SJCRH30 (cell line): ENCODE data around the gene NEURL3. TPM values are rescaled to one million over a fixed set of nuclear protein-coding genes. Genes with fewer than 3 reads are reported as not detected.

Source experiments
- DNase-seq, 2 experiments: peaks; one replicate each; pipeline ENCODE4 v3.0.0-alpha.2; 2015 to 2020
- H3K27ac ChIP-seq: fragments of 250-450 bp; sonication (Bioruptor Pico); 2 replicates; pipeline ENCODE4 v1.5.1; 2020; ENCODE audit warnings: mild to moderate bottlenecking, moderate library complexity
- H3K27me3 ChIP-seq: fragments of 250-450 bp; sonication (Bioruptor Pico); 2 replicates; pipeline ENCODE4 v1.5.1; 2020; ENCODE audit warnings: mild to moderate bottlenecking, moderate library complexity
- H3K36me3 ChIP-seq: fragments of 250-450 bp; sonication (Bioruptor Pico); 2 replicates; pipeline ENCODE4 v1.5.1; 2020; ENCODE audit warnings: mild to moderate bottlenecking, moderate library complexity
- H3K4me1 ChIP-seq: fragments of 250-450 bp; sonication (Bioruptor Pico); 2 replicates; pipeline ENCODE4 v1.5.1; 2020; ENCODE audit warnings: mild to moderate bottlenecking, moderate library complexity
- H3K4me3 ChIP-seq: fragments of 250-450 bp; sonication (Bioruptor Pico); 2 replicates; pipeline ENCODE4 v1.5.1; 2020; ENCODE audit warnings: mild to moderate bottlenecking, moderate library complexity
- H3K9me3 ChIP-seq: fragments of 250-450 bp; sonication (Bioruptor Pico); replicated peaks from 2 replicates; pipeline ENCODE4 v1.5.1; 2020; ENCODE audit warnings: mild to moderate bottlenecking, moderate library complexity
- total RNA-seq: library from RNA; depleted of rRNA; stranded (reverse); fragments of >200 nt; shearing (Covaris generic); gene quantifications from 2 replicates; pipeline ENCODE4 v1.2.3, GENCODE V29; 2014

NEURL3 gene
- total RNA-seq, 1 experiment from 2014 or later = not detected

DNA sequence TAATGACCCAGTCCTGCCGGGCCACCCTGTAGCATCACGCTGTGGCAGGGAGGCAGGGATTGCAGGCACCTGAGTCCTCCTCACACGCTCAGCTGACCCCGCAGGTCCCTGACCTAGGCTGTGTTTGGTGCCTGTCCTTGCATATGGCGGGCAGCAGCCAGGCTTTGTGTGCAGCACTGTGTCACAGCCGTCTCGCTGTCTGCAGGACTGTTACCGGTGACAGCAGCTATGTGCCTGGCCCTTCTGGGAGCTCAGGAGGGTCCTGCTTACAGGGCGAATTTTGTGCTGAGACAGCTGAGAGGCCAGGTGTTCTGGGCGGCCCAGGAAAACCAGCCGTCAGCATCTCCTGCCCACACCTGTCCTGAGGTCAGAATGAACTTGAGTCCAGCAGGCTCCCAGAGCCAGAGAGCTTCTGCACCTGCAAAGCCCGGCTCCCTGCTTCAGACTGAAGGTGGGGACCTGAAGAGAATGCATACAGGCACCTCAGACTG is 21.0 kb upstream of the NEURL3 start:
- no peaks in the 10 kb centered on the region for H3K9me3 ChIP-seq
- DNase-seq = no peak
- H3K27me3 ChIP-seq = peaks cover 9% of the 10 kb centered on the region; the same call in 1 of the 2 replicates
- no peaks in the 10 kb centered on the region for H3K36me3 ChIP-seq
- no peak overlapping the region for H3K27ac ChIP-seq
- H3K4me3 ChIP-seq = no peak overlapping the region
- peaks cover 17% of the 10 kb centered on the region for H3K4me1 ChIP-seq

DNA sequence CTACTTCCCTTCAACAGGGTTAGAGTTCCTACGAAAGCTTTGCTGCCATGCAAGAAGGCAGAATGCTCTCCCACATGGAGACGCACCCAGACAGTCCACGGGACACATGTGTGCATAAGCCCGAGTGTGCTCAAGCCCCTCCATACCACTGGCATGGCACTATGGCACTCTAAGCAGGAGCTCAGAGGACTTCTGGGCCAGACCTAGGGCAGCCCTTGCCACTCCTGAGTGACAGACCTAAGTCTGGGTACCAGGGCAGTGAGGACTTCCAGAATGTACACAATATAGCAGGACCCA is 20.0 kb upstream of the NEURL3 start:
- H3K4me1 ChIP-seq = peaks cover 7% of the 10 kb centered on the region
- H3K27me3 ChIP-seq = peaks cover 9% of the 10 kb centered on the region; the same call in 1 of the 2 replicates
- no peak for DNase-seq
- no peaks in the 10 kb centered on the region for H3K9me3 ChIP-seq
- no peak overlapping the region for H3K27ac ChIP-seq
- no peak overlapping the region for H3K4me3 ChIP-seq
- no peaks in the 10 kb centered on the region for H3K36me3 ChIP-seq

DNA sequence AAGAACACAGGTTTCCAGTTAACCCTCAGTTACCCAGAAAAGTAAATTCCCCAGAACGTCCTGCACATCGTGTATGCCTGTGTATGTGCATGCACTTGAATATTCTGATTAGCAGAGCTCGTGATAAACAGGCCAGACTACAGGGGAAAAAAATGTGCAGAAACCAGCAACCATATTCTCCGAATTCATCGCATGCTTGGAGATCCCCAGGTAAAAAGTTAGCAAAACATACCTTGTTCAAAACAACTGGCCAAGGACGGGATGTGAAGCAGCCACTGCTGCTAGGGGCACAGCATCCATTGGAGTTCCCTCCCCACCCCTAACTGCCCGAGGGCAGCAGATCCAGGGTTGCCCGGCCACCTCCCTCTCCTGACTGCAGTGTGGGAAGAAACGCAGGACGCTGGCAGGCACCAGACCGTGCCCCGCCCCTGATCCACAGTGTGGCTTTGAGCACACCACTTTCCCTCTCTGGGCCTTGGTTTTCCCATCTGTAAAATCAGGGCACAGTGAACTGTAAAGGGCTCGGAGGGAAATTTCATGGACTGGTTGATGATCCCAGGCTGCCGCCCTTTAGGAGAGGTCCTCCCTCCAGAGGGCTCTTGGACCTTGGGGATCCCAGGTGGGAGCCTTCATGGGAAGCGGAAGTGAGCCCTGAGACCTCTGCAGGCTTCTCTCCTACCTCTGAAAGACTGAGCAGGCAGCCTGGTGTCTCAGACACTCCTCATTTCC is 19.5 kb upstream of the NEURL3 start:
- Histone ChIP-seq H3K36me3 (no peaks in the 10 kb centered on the region), H3K27ac (no peak overlapping the region), H3K27me3 (peaks cover 9% of the 10 kb centered on the region; the same call in 1 of the 2 replicates), H3K9me3 (no peaks in the 10 kb centered on the region), H3K4me3 (no peak overlapping the region), H3K4me1 (peaks cover 5% of the 10 kb centered on the region; the same call in 1 of the 2 replicates)
- no peak for DNase-seq

DNA sequence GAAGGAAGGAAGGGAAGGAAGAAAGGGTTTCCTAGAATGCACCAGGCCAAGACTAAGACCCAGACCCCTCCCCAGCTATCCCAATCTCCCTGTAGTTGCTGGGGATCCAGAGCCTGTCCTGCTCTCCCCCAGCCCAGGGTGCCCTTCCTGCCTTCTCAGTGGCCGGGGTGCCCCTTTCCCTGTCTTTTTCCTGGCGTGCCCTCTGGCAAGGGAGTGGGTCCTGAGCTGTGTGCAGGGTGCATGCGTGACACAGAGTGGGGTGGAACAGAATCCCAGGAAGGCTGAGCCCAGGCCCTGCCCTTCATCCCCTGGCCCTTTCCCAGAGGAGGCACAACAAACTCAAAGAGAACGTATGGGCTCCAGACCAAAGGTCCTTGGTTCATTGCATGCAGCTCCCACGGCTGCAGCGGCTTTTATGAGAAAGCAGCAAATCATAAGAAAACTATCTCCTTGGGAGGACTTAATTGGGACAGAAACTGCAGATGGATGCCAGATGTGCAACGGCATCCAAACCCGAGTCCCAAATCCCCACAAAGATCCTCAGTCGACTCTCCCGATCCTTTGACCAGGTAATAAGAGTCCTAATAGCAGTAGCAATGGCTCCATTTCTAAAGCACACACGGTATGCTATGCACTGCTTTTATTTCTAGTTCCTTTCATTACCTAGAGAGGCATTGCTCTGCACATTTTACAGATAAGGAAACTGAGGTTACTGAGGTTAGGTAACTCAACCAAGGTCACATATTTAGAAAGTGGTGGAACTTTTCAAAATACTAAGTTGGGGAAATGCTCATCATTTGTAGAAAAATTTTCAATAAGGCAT is 18.7 kb upstream of the NEURL3 start:
- DNase-seq = no peak
- H3K9me3 ChIP-seq = 0 out of 2 replicates have a peak, but pooled peaks cover 4% of the 10 kb centered on the region
- peaks cover 5% of the 10 kb centered on the region; the same call in 1 of the 2 replicates for H3K4me1 ChIP-seq
- H3K4me3 ChIP-seq = no peak overlapping the region
- H3K27ac ChIP-seq = no peak overlapping the region
- H3K36me3 ChIP-seq = no peaks in the 10 kb centered on the region
- H3K27me3 ChIP-seq = peaks cover 9% of the 10 kb centered on the region; the same call in 1 of the 2 replicates

DNA sequence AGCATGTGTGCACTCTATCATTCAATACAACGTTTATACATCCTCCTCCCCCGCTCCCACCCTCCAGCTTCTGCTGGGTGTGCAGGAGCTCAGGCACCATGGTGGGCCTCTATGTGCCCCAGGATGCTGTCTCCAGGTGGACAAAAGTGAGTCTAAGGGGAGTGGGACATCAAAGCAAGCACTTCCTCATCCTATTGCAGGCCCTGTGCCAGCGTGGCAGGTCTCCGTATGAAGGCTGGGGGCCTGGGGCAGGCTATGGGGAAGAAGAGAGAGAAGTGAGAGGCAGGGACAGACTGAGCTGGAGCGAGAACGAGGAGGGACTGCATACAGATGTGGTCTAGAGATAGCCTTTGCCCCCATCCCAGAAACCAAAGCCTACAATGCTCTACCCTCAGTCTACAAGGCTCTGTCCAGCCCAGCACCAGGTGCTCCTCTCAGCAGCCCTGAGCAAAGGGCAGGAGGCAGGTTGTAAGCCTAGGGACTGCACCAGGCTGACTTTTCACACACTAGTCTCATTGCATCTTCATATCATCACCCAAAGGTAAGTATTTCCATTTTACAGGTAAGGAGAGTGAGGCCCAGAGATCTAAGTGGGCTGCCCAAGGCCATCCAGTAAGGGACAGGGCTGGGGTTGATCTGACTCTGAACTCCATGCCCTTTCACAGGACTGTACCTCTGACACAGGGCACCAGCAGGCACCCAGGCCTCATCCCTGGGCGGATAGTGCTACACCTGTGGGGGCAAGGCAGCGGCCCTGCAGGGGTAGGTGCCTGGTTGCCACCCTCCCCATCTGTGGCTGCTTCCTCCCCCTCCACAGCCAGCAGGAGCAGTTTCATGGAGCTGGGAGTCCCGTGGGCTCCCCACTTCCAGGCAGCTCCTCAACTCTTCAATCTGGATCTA is 17.4 kb upstream of the NEURL3 start:
- Histone ChIP-seq H3K9me3 (peaks cover 6% of the 10 kb centered on the region; the same call in 1 of the 2 replicates), H3K27ac (no peak overlapping the region), H3K27me3 (peaks cover 9% of the 10 kb centered on the region; the same call in 1 of the 2 replicates), H3K4me3 (no peak overlapping the region), H3K36me3 (no peaks in the 10 kb centered on the region), H3K4me1 (no peaks in the 10 kb centered on the region)
- no peak for DNase-seq

DNA sequence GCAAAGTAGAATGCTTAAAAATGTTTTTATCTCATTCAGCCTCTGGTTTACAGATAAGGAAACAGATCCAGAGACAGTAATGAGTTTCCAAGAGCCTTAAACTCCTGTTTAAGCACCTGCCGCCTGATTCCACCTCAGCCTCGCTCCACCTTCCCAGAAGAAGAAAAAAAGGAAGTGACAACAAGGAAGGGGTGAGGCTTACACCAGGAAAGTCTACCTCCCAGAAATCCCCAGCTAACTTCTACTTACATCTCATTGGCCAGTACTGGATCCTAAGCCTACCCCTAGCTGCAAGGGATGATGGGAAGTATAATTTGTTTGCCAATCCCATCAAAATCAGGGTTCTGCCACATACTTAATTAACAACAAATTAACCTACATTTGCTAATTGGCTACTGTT is 16.1 kb upstream of the NEURL3 start:
- Histone ChIP-seq H3K27me3 (peaks cover 9% of the 10 kb centered on the region; the same call in 1 of the 2 replicates), H3K27ac (no peak overlapping the region), H3K36me3 (no peaks in the 10 kb centered on the region), H3K4me3 (no peak overlapping the region), H3K9me3 (peaks cover 14% of the 10 kb centered on the region; the same call in 1 of the 2 replicates), H3K4me1 (no peaks in the 10 kb centered on the region)
- no peak for DNase-seq

DNA sequence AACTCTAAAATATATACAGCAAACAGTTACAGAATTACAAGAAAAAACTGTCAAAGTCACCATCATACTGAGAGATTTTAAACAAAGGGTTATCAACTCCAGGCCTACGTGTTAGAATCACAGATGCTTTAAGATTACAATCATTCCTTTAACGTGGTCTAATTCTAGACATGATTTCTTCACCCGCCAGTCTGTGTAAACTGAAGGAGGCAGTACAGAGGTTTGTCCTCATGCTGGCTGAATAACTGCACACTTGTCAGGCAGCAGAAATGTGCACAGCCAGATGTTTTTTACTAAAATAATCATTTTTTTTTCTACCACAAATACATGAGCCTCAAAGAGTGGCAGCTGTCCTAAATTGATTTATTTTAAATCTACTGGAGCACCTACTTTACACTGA is 15.5 kb upstream of the NEURL3 start:
- Histone ChIP-seq H3K4me3 (no peak overlapping the region), H3K4me1 (no peaks in the 10 kb centered on the region), H3K27me3 (peaks cover 9% of the 10 kb centered on the region; the same call in 1 of the 2 replicates), H3K27ac (no peak overlapping the region), H3K36me3 (no peaks in the 10 kb centered on the region), H3K9me3 (peaks cover 14% of the 10 kb centered on the region; the same call in 1 of the 2 replicates)
- no peak for DNase-seq

DNA sequence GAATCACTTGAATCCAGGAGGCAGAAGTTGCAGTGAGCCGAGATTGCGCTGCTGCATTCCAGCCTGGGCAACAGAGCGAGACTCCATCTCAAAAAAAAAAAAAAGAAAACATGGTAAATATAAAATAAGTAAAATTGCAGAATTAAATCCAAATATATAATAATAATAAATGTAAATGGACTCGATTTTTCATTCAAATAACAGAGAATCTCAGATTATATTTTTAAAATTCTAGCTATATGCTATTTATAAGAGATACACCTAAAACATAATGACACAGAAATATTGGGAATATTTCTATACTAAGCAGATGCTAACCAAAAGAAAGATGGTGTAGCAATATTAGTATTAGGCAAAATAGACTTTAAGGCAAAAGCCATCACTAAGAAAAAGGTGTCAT is 15.1 kb upstream of the NEURL3 start:
- no peak overlapping the region for H3K4me3 ChIP-seq
- peaks cover 8% of the 10 kb centered on the region; the same call in 1 of the 2 replicates for H3K27me3 ChIP-seq
- H3K9me3 ChIP-seq = peaks cover 14% of the 10 kb centered on the region; the same call in 1 of the 2 replicates
- H3K4me1 ChIP-seq = no peaks in the 10 kb centered on the region
- no peak overlapping the region for H3K27ac ChIP-seq
- H3K36me3 ChIP-seq = no peaks in the 10 kb centered on the region
- no peak for DNase-seq

DNA sequence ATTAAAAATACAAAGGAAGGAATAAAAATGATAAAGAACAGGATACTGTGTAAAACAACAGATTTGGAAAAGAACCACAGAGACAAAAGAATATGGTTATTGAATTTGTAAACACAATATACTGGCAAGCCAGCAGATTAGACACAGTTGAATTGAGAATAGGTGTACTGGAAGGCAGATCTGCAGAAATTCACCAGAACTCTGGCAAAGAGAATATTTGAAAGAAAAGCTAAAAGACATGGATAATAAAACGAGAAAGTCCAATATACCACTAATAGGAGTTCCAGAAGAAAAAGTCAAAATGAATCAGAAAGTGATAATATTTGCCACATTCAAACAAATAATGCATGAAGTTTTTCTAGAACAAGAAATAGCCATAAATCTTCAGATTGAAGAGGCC is 11.9 kb upstream of the NEURL3 start:
- Histone ChIP-seq H3K9me3 (peaks cover 14% of the 10 kb centered on the region; the same call in 1 of the 2 replicates), H3K27ac (no peak overlapping the region), H3K4me1 (no peaks in the 10 kb centered on the region), H3K36me3 (no peaks in the 10 kb centered on the region), H3K4me3 (no peak overlapping the region), H3K27me3 (no peaks in the 10 kb centered on the region)
- DNase-seq = no peak

DNA sequence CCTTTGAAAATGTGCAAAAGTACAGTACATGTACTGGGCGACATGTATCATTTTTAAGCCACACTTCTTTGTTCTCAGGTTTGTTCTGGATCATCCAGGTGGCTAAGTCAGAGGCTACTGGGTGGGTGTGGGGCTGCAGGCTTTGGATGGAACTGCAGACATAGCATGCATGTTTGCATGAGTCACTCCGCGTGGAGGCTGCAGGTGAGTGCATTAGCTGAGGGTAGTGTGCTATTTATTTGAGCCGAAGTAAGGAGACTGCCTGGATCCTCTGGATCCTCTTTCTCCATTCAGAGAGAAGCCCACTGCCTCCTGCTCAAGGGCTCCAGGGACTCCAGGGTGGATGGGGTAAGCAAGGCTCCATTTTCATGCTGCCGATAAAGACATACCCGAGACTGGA is 9.4 kb upstream of the NEURL3 start:
- Histone ChIP-seq H3K4me1 (no peaks in the 10 kb centered on the region), H3K9me3 (peaks cover 14% of the 10 kb centered on the region; the same call in 1 of the 2 replicates), H3K36me3 (no peaks in the 10 kb centered on the region), H3K27me3 (no peaks in the 10 kb centered on the region), H3K27ac (no peak overlapping the region), H3K4me3 (no peak overlapping the region)
- DNase-seq = no peak

DNA sequence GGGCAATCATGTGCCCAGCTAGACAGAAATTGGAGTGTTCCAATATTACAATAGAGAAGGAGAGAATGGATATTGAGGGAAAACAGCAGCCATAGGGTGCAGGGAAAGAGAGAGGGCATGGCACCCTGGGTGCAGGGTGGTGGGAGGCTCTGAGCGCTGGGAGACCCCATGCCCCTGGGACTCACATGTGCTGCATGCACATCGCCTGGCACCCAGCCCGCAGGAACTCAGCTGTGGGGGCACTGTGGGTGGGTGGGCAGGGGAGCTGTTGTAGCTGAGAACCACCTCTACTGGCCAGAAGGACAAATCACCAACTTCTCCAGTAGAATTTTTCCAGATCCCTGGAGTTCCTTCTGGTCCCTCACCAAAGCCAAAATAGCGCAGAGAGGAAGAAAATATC is 7.2 kb upstream of the NEURL3 start:
- no peaks in the 10 kb centered on the region for H3K36me3 ChIP-seq
- no peak overlapping the region for H3K4me3 ChIP-seq
- H3K4me1 ChIP-seq = no peaks in the 10 kb centered on the region
- no peak overlapping the region for H3K27ac ChIP-seq
- DNase-seq = no peak
- no peaks in the 10 kb centered on the region for H3K27me3 ChIP-seq
- H3K9me3 ChIP-seq = peaks cover 6% of the 10 kb centered on the region; the same call in 1 of the 2 replicates

DNA sequence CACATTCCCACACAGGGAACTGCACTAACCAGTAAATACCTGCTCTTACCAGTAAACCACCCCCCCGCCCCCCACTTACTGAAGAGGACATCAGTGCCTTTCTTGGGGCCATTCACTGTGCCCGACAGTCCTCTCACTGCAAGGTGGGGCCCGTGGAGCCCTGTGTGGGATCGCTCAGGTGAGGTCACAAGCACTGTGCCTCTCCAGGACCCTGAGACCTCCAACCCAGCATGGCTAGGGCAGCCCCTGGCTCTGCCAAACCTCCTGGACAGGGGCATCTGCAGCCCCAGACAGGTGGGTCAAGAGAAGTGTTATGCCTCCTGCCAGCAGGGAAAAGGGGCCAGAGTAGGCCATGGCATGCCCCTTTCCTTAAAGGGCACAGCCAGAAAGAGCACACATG is 6.7 kb upstream of the NEURL3 start:
- DNase-seq = no peak
- Histone ChIP-seq H3K9me3 (0 out of 2 replicates have a peak, but pooled peaks cover 2% of the 10 kb centered on the region), H3K27me3 (no peaks in the 10 kb centered on the region), H3K27ac (no peak overlapping the region), H3K4me1 (no peaks in the 10 kb centered on the region), H3K4me3 (no peak overlapping the region), H3K36me3 (no peaks in the 10 kb centered on the region)

DNA sequence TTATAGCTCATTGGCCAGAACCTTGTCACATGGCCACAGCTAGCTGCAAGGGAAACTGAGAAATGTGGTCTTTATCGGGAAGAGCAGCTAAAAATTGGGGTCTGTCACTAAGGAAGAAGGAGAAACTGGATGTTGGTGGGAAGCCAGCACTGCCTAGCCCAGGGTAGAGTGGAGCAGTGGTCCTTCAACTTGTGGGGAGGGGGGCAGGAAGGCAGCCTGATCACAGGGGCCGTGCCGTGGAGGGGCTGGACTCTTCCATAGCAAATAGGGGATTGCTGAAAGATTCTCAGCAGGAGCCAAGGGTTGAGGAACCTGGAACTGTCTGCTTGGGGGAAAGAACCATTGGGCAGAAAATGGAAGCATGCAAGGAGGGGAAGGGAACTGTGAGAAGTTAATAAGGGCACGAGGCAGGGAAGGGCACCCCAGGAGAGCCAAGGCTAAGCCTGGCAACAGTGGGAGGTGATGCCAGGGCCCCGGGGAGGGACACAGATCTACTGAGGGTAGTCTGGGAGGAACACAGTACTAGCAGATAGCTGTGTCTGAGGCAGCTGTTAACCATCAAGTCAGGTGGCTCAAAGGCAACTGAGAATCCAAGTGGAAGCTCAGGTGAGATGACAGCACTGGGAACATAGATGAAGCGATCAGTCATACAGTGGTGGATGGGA is 5.9 kb upstream of the NEURL3 start:
- no peak overlapping the region for H3K4me3 ChIP-seq
- H3K27me3 ChIP-seq = no peaks in the 10 kb centered on the region
- H3K4me1 ChIP-seq = no peaks in the 10 kb centered on the region
- no peaks in the 10 kb centered on the region for H3K9me3 ChIP-seq
- no peak for DNase-seq
- no peaks in the 10 kb centered on the region for H3K36me3 ChIP-seq
- H3K27ac ChIP-seq = no peak overlapping the region

DNA sequence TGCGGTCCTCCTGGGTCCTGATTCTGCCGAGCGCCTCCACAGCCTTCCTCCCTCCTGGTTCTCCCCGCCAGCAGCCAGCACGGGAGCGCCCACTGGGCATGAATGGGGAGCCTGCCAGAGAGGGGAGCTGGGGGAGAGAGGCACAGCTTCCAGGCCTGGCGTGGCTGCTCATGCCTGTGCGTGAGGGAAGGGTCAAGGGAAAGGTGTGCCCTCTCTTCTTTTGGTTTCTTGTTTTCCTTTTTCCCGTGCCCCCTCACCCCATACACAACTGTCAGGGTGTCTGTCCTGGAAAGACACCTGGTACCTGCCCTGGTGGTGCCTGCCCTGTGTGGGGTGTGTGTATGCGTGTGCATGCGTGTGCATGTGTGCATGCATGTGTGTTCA is 4.7 kb upstream of the NEURL3 start:
- Histone ChIP-seq H3K27ac (no peak overlapping the region), H3K36me3 (no peaks in the 10 kb centered on the region), H3K4me3 (no peak overlapping the region), H3K27me3 (no peaks in the 10 kb centered on the region), H3K4me1 (no peaks in the 10 kb centered on the region), H3K9me3 (no peaks in the 10 kb centered on the region)
- no peak for DNase-seq
